ENCODE data around the gene SLC22A31.
"Not testable (repeated sequence)": the region's sequence is repeated elsewhere in the genome, so short reads cannot be mapped to it uniquely, and the experiment has no call there.

SLC22A31 gene

GRCh38 chr16:89172171-89172527 lies 28.2 kb downstream of the SLC22A31 start:
- intact Hi-C loops (cut with DNase I), result no loop called here

GRCh38 chr16:89171216-89172170 lies 28.8 kb downstream of the SLC22A31 start, which contains the start of gene CDH15:
Gene CDH15, plus strand, starts transcription at chr16:89171748. Its CDS starts 84 bp downstream, at chr16:89171832.
- intact Hi-C loops (cut with DNase I), result no loop called here
- peak; percentile 73 to 97 (median 90) for DNase-seq

More at GRCh38 chr16:89172171-89172527, 28.2 kb downstream of the SLC22A31 start:
- DNase-seq, result no peak

DNA sequence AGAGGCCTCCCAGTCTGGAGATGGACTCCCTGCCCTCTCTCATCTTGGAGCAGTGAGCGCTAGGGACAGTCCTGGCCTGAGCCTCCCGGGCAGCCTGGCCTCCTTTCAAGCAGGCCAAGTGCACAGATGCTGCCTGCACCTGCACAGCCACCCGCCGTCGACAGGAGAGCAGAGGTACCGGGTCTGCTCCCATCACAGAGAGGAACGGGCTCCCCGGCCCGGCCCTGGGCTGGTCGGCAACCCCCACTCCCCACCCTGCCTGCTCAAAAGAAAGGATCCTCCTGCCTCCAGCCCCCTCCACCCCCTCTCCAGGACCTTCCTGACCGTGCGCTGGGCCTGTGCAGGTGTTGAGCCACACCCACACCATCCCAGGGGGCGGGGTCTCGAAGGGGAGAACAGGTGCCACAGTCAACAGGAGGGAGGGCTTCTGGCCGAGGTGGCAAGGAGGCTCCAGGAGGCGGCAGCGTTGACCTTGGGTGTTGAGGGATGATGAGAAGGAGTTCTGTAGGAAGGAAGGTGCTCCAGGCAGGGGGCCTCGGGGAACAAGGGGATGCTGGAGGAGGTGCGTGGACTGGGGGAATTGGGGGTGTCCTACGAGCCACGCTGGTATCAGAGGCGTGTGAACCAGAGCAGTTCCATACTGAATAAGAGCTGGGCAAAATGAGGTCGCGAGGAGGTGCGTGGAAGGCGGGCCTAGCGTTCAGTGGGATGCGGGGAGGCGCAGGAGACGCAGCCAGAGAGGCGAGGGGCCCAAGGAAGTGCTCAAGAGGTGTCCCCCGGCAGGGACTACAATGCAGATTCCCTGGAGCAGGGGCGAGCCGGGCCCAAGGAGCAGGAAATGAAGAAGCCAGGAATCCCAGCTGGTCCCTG lies 29.8 kb downstream of the SLC22A31 start:
- intact Hi-C loops (cut with DNase I), result no loop called here
- peak in 3 of 42 donors; percentile 25 to 38 (median 26) for DNase-seq

DNA sequence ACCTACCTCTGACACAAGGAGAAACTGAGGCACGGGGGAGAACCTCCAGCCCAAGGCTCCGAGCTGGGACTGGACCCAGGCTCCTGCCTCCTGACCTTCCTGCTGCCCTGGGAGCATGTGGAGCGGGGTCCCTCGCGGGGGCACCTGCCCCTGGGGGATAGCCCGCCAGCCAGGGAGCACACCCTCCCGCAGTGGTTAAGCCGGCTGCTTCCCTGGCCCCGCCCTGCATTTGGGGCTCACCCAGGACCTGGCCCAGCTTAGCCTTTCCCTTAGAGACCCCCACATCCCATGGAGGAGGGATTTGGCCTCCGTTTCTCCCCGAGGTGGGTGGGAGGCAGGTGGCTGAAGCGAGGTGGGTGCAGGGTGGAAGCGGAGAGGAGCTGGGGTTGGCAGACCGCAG lies 30.6 kb downstream of the SLC22A31 start:
- DNase-seq, result no peak
- intact Hi-C loops (cut with DNase I), result no loop called here

- intact Hi-C loops (cut with DNase I), result no loop called here
- DNase-seq, result no peak
Measured at GRCh38 chr16:89168381-89169189, 31.8 kb downstream of the SLC22A31 start.

DNA sequence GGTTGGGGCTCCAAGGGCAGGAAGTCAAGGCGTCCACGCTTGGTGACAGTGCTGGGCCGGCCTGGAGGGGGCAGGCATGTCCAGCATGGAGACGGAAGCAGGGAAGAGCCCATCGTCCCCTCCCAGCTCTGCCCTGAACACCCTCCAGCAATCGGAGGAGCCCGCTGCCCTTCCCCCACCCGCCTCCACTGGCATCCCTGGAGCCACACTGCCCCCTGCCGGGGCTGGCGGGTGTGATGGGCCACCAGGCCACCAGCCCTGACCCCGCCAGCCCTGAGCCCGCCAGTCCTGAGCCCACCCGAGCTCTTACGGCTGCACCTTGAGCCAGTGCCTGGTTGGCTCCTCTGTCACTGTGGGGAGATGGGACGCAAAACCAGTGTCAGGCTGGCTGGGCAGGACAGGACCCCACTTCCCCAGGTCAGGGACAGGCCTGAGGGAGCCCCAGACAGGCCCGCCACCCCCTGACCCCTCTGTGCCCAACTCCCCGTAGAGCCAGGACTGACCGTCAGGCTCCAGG lies 32.9 kb downstream of the SLC22A31 start:
- DNase-seq, result peak; percentile 55 to 91 (median 83)
- intact Hi-C loops (cut with DNase I), result no loop called here

DNA sequence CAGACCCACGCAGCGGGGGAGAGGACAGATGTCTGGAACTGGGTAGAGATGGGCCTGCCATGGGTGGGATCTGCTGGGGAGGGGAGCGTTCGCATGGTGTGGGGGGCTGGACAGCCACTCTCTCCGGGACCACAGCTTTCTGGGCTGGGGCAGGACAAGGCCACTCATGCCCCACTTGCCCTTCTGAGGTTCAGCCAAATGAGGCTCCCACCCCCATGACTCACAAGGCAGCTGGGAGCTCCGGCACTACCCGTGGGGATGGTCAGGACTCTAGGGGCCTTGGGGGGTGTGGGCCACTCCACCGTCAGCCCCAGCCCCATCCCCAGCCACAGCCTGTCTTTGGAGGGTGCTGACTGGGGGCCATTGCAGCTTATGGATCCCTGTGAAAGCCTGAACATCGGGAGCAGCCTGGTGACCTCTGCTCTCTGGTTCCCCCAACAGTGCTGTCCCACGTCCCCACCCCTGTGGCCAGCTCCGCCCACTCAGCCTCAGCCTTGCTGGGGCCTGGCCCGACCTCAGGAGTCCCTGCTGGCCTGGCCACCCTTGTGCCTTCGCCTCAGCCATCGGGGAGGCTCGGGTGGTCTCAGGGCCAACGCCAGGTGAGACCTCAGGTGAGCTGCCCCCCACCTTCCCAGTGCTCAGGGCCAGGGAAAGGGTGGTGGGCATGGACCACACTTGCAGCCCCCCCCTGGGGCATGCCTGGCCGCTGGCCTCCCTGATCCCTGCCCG lies 33.5 kb downstream of the SLC22A31 start:
- intact Hi-C loops (cut with DNase I), result no loop called here
- no peak for DNase-seq

- intact Hi-C loops (cut with DNase I); DNase-seq: not testable (repeated sequence)
Measured at GRCh38 chr16:89165681-89165979, 34.7 kb downstream of the SLC22A31 start.

- intact Hi-C loops (cut with DNase I), result no loop called here
- DNase-seq, result no peak
Measured at GRCh38 chr16:89164847-89165680, 35.3 kb downstream of the SLC22A31 start.

DNA sequence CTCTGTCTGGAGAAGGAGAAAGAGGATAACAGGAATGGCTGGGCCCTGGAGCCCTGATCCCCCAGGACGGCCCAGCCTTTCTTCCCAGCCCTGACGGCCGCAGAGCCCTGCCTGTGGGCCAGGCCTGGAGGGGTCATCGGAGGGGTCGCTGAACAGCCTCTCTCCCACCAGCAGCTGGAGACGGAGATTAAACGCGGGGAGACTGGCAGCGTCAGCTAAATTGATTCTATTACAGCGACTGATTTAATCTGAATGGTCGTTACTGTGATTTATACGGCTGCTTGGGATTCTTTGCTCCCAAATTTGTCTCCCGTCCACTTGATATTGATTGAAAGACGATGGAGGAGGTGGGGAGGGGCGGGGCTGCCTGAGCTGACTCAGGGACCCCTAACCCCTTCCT lies 35.9 kb downstream of the SLC22A31 start:
- intact Hi-C loops (cut with DNase I), result no loop called here
- no peak for DNase-seq

DNA sequence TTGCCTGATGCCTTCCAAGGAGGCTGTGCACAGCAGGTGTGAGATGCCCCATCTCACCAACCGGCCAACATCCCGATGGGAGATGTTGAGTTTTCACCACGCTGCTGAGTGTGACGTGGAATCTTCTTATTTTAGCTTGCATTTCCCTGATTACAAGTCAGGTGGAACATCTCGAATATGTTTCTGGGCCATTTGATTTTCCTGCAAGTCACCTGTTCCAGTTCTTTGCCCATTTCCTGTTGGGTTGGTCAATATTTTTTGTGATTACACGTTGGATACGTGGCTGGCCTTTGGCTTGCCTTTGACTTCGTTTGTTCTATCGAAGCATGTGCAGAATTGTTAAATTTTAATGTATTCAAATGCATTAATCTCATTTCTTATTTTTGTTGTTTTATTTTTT lies 37.0 kb downstream of the SLC22A31 start:
- no peak for DNase-seq
- intact Hi-C loops (cut with DNase I), result no loop called here

DNA sequence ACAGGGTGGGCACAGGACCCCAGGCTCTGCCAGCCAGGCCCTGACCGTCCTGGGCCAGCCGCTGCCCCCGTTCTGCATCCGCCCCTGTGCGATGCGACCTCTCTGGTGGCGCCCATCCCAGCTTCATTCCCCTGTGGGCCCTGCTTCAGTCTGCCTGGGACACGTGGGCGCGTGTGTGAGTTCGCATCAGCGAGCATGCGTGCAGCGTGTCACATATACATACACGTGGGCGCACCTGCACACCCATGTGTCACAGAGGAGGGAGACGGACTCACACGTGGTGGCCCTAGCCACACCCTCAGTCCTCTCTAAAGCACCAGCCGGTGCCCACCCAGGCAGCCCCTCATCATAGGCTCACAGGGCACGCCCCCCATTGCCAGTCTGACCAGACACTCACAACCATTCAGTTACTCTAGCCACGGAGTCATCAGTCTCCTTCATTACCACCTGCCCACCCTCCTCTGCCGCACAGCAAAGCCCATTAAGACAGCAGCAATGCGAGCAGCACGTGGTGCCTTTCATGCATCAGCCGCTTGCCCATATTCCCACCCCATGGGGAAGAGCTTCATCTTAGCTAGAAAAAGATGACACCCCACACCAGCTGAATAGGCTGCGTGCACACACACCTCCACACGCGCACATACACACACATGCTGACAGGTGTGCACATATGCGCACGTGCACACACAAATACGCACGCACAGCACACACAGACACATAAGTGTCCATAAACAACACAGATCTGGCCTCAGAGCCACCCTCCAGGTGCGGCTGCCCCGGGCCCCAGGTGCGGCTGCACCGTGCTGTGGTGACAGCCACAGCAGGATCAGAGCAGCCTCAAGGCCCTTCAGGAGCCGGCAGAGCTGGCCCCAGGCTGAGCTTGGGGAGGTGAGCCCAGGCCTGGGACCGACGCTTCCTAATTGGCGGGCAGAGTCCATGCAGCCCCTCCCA lies 38.3 kb downstream of the SLC22A31 start:
- intact Hi-C loops (cut with DNase I), result no loop called here
- no peak for DNase-seq

GRCh38 chr16:89160977-89161701 lies 39.2 kb downstream of the SLC22A31 start:
- intact Hi-C loops (cut with DNase I), result no loop called here
- no peak for DNase-seq

DNA sequence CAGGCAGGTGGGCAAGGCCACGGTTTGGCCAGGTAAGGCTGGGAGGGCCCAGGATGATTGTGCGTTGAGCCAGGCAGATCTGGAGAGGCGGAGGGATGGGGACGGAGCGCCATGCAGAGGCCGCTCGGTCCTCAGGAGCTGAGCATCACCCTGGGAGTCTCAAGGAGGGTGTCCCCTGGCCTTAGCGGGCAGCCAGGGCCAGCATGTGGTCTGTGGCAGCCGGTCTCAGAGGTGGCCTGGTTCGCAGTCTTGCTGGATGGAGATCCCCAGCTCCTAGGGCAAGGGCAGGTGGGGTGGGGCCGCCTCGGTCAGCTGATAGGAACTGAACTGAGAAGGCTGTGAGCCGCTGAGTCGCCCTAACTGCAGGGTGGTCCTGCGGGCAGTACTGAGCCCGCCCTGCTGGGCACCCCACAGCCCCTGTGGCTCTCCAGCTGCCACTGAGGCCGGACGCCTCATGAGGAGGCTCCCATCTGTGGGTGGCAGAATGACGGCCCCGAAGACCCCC lies 40.4 kb downstream of the SLC22A31 start:
- no peak for DNase-seq
- intact Hi-C loops (cut with DNase I), result no loop called here

GRCh38 chr16:89159066-89159849 lies 41.1 kb downstream of the SLC22A31 start:
- intact Hi-C loops (cut with DNase I), result no loop called here
- DNase-seq, result no peak
